IMR-90 (cell line): ENCODE data around the gene B3GAT1. TPM values are rescaled to one million over a fixed set of nuclear protein-coding genes. Genes with fewer than 3 reads are reported as not detected.

Experiments used
- ATAC-seq: fragments of 200-7000 bp; cut with Tn5 transposase; 2 replicates; pipeline ENCODE4 v1.9.1; 2020; ENCODE audit warnings: low read depth, mild to moderate bottlenecking, moderate library complexity
- BruUV-seq: library from RNA; stranded (reverse); fragments of 400-500 nt; replicated peaks from 2 replicates; lab custom pipeline; 2021; lab: Mats Ljungman, UMichigan
- CTCF ChIA-PET: fragments of 300-600 bp; formaldehyde crosslinking; extraction: SDS; loops from one replicate; lab custom pipeline; 2021; ENCODE audit warnings: antibody characterized with exemption; lab: Yijun Ruan, JAX
- POLR2A ChIA-PET: fragments of 300-600 bp; sonication (Branson Sonifier 250); formaldehyde crosslinking; loops from one replicate; lab custom pipeline; 2022; ENCODE audit warnings: antibody characterized with exemption; ENCODE audit not compliant: unreplicated experiment; lab: Charles Lee
- DNase-seq: peaks from one replicate; pipeline ENCODE4 v3.0.0; 2013
- H2AFZ ChIP-seq: replicated peaks from 2 replicates; pipeline ENCODE3; 2013; ENCODE audit warnings: low read length, mild to moderate bottlenecking; ENCODE audit not compliant: poor library complexity
- H2AK5ac ChIP-seq: 2 replicates; pipeline ENCODE4 v1.6.1; 2013; ENCODE audit warnings: low read depth, low read length, inconsistent platforms
- H2AK9ac ChIP-seq: replicated peaks from 2 replicates; pipeline ENCODE3; 2013; ENCODE audit warnings: mild to moderate bottlenecking, low read depth, low read length, moderate library complexity; ENCODE audit not compliant: poor library complexity
- H2BK120ac ChIP-seq: 2 replicates; pipeline ENCODE4 v1.6.1; 2013; ENCODE audit warnings: low read depth, low read length, inconsistent platforms
- H2BK15ac ChIP-seq: 3 replicates; pipeline ENCODE4 v1.6.1; 2013; ENCODE audit warnings: low read depth, low read length, inconsistent platforms
- H2BK20ac ChIP-seq: 2 replicates; pipeline ENCODE4 v1.6.1; 2013; ENCODE audit warnings: low read depth, mild to moderate bottlenecking, inconsistent platforms, low read length, moderate library complexity
- H2BK5ac ChIP-seq: 2 replicates; pipeline ENCODE4 v1.6.1; 2013; ENCODE audit warnings: mild to moderate bottlenecking, low read depth, low read length, inconsistent platforms; ENCODE audit not compliant: poor library complexity, severe bottlenecking
- H3K14ac ChIP-seq: replicated peaks from 2 replicates; pipeline ENCODE4 v1.6.1; 2013; ENCODE audit warnings: low read depth, low read length, inconsistent platforms
- H3K18ac ChIP-seq: 2 replicates; pipeline ENCODE4 v1.6.1; 2013; ENCODE audit warnings: low read depth, low read length, control low read depth
- H3K23ac ChIP-seq: 2 replicates; pipeline ENCODE4 v1.6.1; 2013; ENCODE audit warnings: low read depth, low read length, inconsistent platforms
- H3K27ac ChIP-seq: 2 replicates; pipeline ENCODE4 v1.5.1; 2013; ENCODE audit warnings: mild to moderate bottlenecking, control low read depth, low read length; ENCODE audit not compliant: insufficient read depth
- H3K27me3 ChIP-seq: 2 replicates; pipeline ENCODE4 v1.6.1; 2013; ENCODE audit warnings: low read length; ENCODE audit not compliant: control insufficient read depth, insufficient read depth
- H3K36me3 ChIP-seq: 2 replicates; pipeline ENCODE4 v1.6.1; 2013; ENCODE audit warnings: low read length, mixed read lengths; ENCODE audit not compliant: control insufficient read depth, insufficient read depth
- H3K4ac ChIP-seq: 2 replicates; pipeline ENCODE4 v1.6.1; 2013; ENCODE audit warnings: low read depth, low read length, inconsistent platforms
- H3K4me1 ChIP-seq: 2 replicates; pipeline ENCODE4 v1.6.1; 2013; ENCODE audit warnings: low read length, mixed read lengths; ENCODE audit not compliant: control insufficient read depth, insufficient read depth
- H3K4me2 ChIP-seq: 2 replicates; pipeline ENCODE4 v1.6.1; 2013; ENCODE audit warnings: low read depth, mild to moderate bottlenecking, control low read depth, low read length, moderate library complexity
- H3K4me3 ChIP-seq: 2 replicates; pipeline ENCODE4 v1.5.1; 2013; ENCODE audit warnings: low read depth, mild to moderate bottlenecking, control low read depth, low read length, moderate library complexity; ENCODE audit not compliant: insufficient read depth
- H3K56ac ChIP-seq: 2 replicates; pipeline ENCODE4 v1.6.1; 2013; ENCODE audit warnings: low read length, inconsistent platforms; ENCODE audit not compliant: insufficient read depth; ENCODE audit errors: extremely low read depth
- H3K79me1 ChIP-seq, 2 experiments: 2 replicates each; pipeline ENCODE4 v1.6.1; 2013; ENCODE audit warnings: low read length in 2 of 2, inconsistent platforms in 1 of 2, low read depth in 1 of 2
- H3K9ac ChIP-seq: 2 replicates; pipeline ENCODE4 v1.6.1; 2013; ENCODE audit warnings: low read depth, low read length, control low read depth
- H3K9me1 ChIP-seq: 2 replicates; pipeline ENCODE4 v1.6.1; 2013; ENCODE audit warnings: low read length, inconsistent platforms; ENCODE audit not compliant: insufficient read depth
- H3K9me3 ChIP-seq: 2 replicates; pipeline ENCODE4 v1.6.1; 2013; ENCODE audit warnings: low read length; ENCODE audit not compliant: control insufficient read depth, insufficient read depth
- H4K20me1 ChIP-seq: 2 replicates; pipeline ENCODE4 v1.6.1; 2013; ENCODE audit warnings: low read length, inconsistent platforms; ENCODE audit not compliant: insufficient read depth
- H4K5ac ChIP-seq: 2 replicates; pipeline ENCODE4 v1.6.1; 2013; ENCODE audit warnings: mild to moderate bottlenecking, low read depth, low read length, control low read depth
- H4K8ac ChIP-seq, 2 experiments: 2 replicates each; pipeline ENCODE4 v1.6.1; 2013; ENCODE audit warnings: low read depth in 2 of 2, low read length in 2 of 2, control low read depth in 1 of 2, inconsistent platforms in 1 of 2
- H4K91ac ChIP-seq: 2 replicates; pipeline ENCODE4 v1.6.1; 2013; ENCODE audit warnings: low read depth, low read length, inconsistent platforms; ENCODE audit not compliant: insufficient read depth
- BHLHE40 ChIP-seq: fragments of 150-350 bp; IDR thresholded peaks from 2 replicates; pipeline ENCODE4 v1.6.1; 2016; ENCODE audit warnings: mild to moderate bottlenecking, low read depth, low read length
- CEBPB ChIP-seq: IDR thresholded peaks from 2 replicates; pipeline ENCODE4 v1.6.1; 2012; ENCODE audit warnings: low read depth, low read length, improper control_type of control experiment
- CHD1 ChIP-seq: IDR thresholded peaks from 2 replicates; pipeline ENCODE4 v1.6.1; 2012; ENCODE audit warnings: low read depth, low read length, improper control_type of control experiment
- CTCF ChIP-seq: conservative IDR thresholded peaks from 2 replicates; pipeline ENCODE4 v1.5.1; 2012; ENCODE audit warnings: mild to moderate bottlenecking, low read depth, low read length, improper control_type of control experiment
- FOS ChIP-seq: fragments of 150-350 bp; IDR thresholded peaks from 2 replicates; pipeline ENCODE4 v1.6.1; 2016; ENCODE audit warnings: low read depth, low read length
- MAFK ChIP-seq: IDR thresholded peaks from 2 replicates; pipeline ENCODE4 v1.6.1; 2012; ENCODE audit warnings: low read depth, low read length, improper control_type of control experiment
- MAZ ChIP-seq: IDR thresholded peaks from 2 replicates; pipeline ENCODE4 v1.6.1; 2012; ENCODE audit warnings: low read depth, mild to moderate bottlenecking, low read length, improper control_type of control experiment, moderate library complexity, borderline replicate concordance
- MXI1 ChIP-seq: IDR thresholded peaks from 2 replicates; pipeline ENCODE4 v1.6.1; 2012; ENCODE audit warnings: low read depth, mild to moderate bottlenecking, low read length, moderate library complexity, borderline replicate concordance
- NFE2L2 ChIP-seq: fragments of 150-350 bp; IDR thresholded peaks from 2 replicates; pipeline ENCODE4 v1.6.1; 2016; ENCODE audit warnings: low read depth, mild to moderate bottlenecking, low read length
- POLR2A ChIP-seq: IDR thresholded peaks from 2 replicates; pipeline ENCODE4 v1.6.1; 2012; ENCODE audit warnings: mild to moderate bottlenecking, low read depth, low read length
- RAD21 ChIP-seq: IDR thresholded peaks from 2 replicates; pipeline ENCODE4 v1.6.1; 2012; ENCODE audit warnings: low read length, improper control_type of control experiment
- RCOR1 ChIP-seq: IDR thresholded peaks from 2 replicates; pipeline ENCODE4 v1.6.1; 2012; ENCODE audit warnings: mild to moderate bottlenecking, low read length, improper control_type of control experiment; ENCODE audit not compliant: insufficient replicate concordance
- RFX5 ChIP-seq: IDR thresholded peaks from 2 replicates; pipeline ENCODE4 v1.8.0; 2012; ENCODE audit warnings: low read depth, mild to moderate bottlenecking, low read length, moderate library complexity
- SMC3 ChIP-seq: fragments of 150-350 bp; IDR thresholded peaks from 2 replicates; pipeline ENCODE4 v1.6.1; 2016; ENCODE audit warnings: low read depth, mild to moderate bottlenecking, antibody characterized with exemption, low read length, moderate library complexity
- USF2 ChIP-seq: fragments of 150-350 bp; IDR thresholded peaks from 2 replicates; pipeline ENCODE4 v1.6.1; 2017; ENCODE audit warnings: mild to moderate bottlenecking, antibody characterized with exemption, low read length, low read depth
- WGBS, 2 experiments: methylation state at CpG; one replicate each; pipeline versions ENCODE4 v1.1.5 to v1.1.7; 2013; ENCODE audit warnings: missing lambda C conversion rate in 2 of 2; ENCODE audit not compliant: insufficient read length in 1 of 2; ENCODE audit errors: extremely low coverage in 2 of 2; 5-methylcytosine and 5-hydroxymethylcytosine counted together
- dilution Hi-C: fragments of 300-500 bp; cut with HindIII; formaldehyde crosslinking; loops from one replicate; pipeline ENCODE4 v1.14.3; 2018; ENCODE audit warnings: low sequenced_read_pairs; ENCODE audit not compliant: unreplicated experiment
- in situ Hi-C: fragments of 300-500 bp; cut with MboI; formaldehyde crosslinking; loops from 3 replicates; pipeline ENCODE4 v1.14.3; 2019; ENCODE audit warnings: low sequenced_read_pairs, inconsistent platforms, mixed read lengths
- intact Hi-C: fragments of 100-400 bp; cut with micrococcal nuclease; formaldehyde crosslinking; loops from 2 replicates; pipeline ENCODE4 v1.10.0; 2022
- polyA plus RNA-seq, 3 experiments: library from polyadenylated mRNA; depleted of rRNA; stranded (reverse); fragments of >200 nt; gene quantifications; 2 replicates each; pipeline ENCODE4 v1.2.3, GENCODE V29; 2012; ENCODE audit warnings: low replicate concordance in 1 of 3
- total RNA-seq: library from RNA; depleted of rRNA; stranded (reverse); fragments of >200 nt; gene quantifications from 2 replicates; pipeline ENCODE4 v1.2.3, GENCODE V29; 2012
- TF ChIP-seq, protein P1 (sequence below): fragments of 150-350 bp; IDR thresholded peaks from 2 replicates; pipeline ENCODE4 v1.6.1; 2016; ENCODE audit warnings: low read depth, mild to moderate bottlenecking, low read length, moderate library complexity, borderline replicate concordance

B3GAT1 gene
- total and polyA plus RNA-seq, 2 of the 4 experiments (the other 2 are of a cell fraction), result not detected

GRCh38 chr11:134374891-134375550 is 37.0 kb downstream of the B3GAT1 start:
- H3K9me3 ChIP-seq, result peaks cover 44% of the 10 kb centered on the region
- H3K18ac ChIP-seq, result no peak overlapping the region
- no peak overlapping the region for H2BK20ac ChIP-seq
- H3K23ac ChIP-seq, result no peak overlapping the region
- no peak overlapping the region for H2AK5ac ChIP-seq
- dilution Hi-C loops (no loop called here), intact Hi-C loops (no loop called here), in situ Hi-C loops (no loop called here)
- ChIA-PET POLR2A (no interaction called here), CTCF (no interaction called here)
- no peak overlapping the region for H2AK9ac ChIP-seq
- DNase-seq (no peak), ATAC-seq (no peak)
- no peak overlapping the region for H4K91ac ChIP-seq
- no peak overlapping the region for H3K4me3 ChIP-seq
- WGBS, 2 experiments, result 7% methylated on average over 4 of the region's 16 CpGs; no CpG with 5 or more reads in 1 of the 2 experiments
- H3K9ac ChIP-seq, result no peak overlapping the region
- no TSS peak for BruUV-seq
- H2AFZ ChIP-seq, result no peak overlapping the region
- H3K79me1 ChIP-seq, result no peaks in the 10 kb centered on the region
- H3K56ac ChIP-seq, result no peak overlapping the region
- H3K27me3 ChIP-seq, result no peaks in the 10 kb centered on the region
- TF ChIP-seq USF2 (no peak), BHLHE40 (no peak), POLR2A (no peak), RCOR1 (no peak), CTCF (no peak), CHD1 (no peak), NFE2L2 (no peak), MAZ (no peak), CEBPB (no peak), RAD21 (no peak), MXI1 (no peak), SMC3 (no peak), FOS (no peak), RFX5 (no peak), MAFK (no peak)
- TF ChIP-seq, protein P1, sequence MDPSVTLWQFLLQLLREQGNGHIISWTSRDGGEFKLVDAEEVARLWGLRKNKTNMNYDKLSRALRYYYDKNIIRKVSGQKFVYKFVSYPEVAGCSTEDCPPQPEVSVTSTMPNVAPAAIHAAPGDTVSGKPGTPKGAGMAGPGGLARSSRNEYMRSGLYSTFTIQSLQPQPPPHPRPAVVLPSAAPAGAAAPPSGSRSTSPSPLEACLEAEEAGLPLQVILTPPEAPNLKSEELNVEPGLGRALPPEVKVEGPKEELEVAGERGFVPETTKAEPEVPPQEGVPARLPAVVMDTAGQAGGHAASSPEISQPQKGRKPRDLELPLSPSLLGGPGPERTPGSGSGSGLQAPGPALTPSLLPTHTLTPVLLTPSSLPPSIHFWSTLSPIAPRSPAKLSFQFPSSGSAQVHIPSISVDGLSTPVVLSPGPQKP, result no peak
- H2BK15ac ChIP-seq, result no peak overlapping the region
- H3K4me1 ChIP-seq, result no peaks in the 10 kb centered on the region
- no peak overlapping the region for H3K4ac ChIP-seq
- no peak overlapping the region for H3K27ac ChIP-seq
- H2BK120ac ChIP-seq, result no peak overlapping the region
- no peaks in the 10 kb centered on the region for H4K20me1 ChIP-seq
- no peaks in the 10 kb centered on the region for H3K9me1 ChIP-seq
- H4K8ac ChIP-seq, result no peak overlapping the region
- H3K36me3 ChIP-seq, result no peaks in the 10 kb centered on the region
- H3K4me2 ChIP-seq, result no peak overlapping the region
- H3K14ac ChIP-seq, result no peak overlapping the region
- no peak overlapping the region for H2BK5ac ChIP-seq
- H4K5ac ChIP-seq, result no peak overlapping the region
